ENCODE data around the gene FILIP1.

DNA sequence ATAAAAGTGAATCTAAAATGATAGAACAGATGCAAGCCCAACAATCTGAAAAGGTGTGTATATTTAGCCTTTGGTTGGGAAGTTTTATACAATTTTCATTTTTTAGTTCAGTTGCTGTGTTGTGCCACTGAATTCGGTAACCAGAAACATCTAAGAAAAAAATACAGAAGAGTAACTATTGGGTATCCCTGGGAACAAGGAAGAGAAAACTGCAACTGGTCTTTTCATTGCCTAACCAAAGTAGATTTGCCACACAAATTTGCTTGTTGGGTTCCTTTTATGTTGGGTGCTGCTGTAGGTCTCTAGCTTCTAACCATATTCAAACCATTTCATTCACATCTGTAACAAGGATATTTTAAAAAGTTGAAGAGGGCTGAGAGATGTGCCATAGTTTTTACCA is 206.2 kb downstream of the FILIP1 start:
- TF ChIP-seq, protein P1, sequence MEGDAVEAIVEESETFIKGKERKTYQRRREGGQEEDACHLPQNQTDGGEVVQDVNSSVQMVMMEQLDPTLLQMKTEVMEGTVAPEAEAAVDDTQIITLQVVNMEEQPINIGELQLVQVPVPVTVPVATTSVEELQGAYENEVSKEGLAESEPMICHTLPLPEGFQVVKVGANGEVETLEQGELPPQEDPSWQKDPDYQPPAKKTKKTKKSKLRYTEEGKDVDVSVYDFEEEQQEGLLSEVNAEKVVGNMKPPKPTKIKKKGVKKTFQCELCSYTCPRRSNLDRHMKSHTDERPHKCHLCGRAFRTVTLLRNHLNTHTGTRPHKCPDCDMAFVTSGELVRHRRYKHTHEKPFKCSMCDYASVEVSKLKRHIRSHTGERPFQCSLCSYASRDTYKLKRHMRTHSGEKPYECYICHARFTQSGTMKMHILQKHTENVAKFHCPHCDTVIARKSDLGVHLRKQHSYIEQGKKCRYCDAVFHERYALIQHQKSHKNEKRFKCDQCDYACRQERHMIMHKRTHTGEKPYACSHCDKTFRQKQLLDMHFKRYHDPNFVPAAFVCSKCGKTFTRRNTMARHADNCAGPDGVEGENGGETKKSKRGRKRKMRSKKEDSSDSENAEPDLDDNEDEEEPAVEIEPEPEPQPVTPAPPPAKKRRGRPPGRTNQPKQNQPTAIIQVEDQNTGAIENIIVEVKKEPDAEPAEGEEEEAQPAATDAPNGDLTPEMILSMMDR (IDR thresholded peaks at IDR 0.05) = no peak
- TF ChIP-seq POLR2AphosphoS5 (IDR thresholded peaks at IDR 0.05) = no peak
